Testis (tissue), 3 donors: Measurements from ENCODE around the gene NAB2. TPM values are rescaled to one million over a fixed set of nuclear protein-coding genes. Genes with fewer than 3 reads are reported as not detected.

Source experiments
- DNase-seq: peaks from one replicate; pipeline ENCODE4 v3.0.0-alpha.2; 2019
- H3K27ac ChIP-seq, 2 donors: fragments of 200-600 bp; sonication (generic); one replicate each; pipeline ENCODE4 v1.5.1; 2019
- H3K27me3 ChIP-seq: fragments of 200-600 bp; sonication (generic); one replicate; pipeline ENCODE4 v1.5.1; 2019
- H3K36me3 ChIP-seq: fragments of 200-600 bp; sonication (generic); one replicate; pipeline ENCODE4 v1.5.1; 2017; ENCODE audit warnings: low read depth; ENCODE audit errors: missing control alignments
- H3K4me1 ChIP-seq: fragments of 200-600 bp; sonication (generic); one replicate; pipeline ENCODE4 v1.5.1; 2019
- H3K4me3 ChIP-seq, 2 donors: fragments of 200-600 bp; sonication (generic); one replicate each; pipeline ENCODE4 v1.5.1; 2017 to 2019
- H3K9me3 ChIP-seq: fragments of 200-600 bp; sonication (generic); one replicate; pipeline ENCODE4 v1.5.1; 2017
- CTCF ChIP-seq, 3 experiments: fragments of 450-650 bp in 2 of 3; fragments of 200-600 bp in 1 of 3; sonication (generic) in 1 of 3; IDR thresholded peaks; one replicate each; pipeline ENCODE4 v1.5.1; 2016 to 2019; ENCODE audit warnings: antibody characterized with exemption in 3 of 3, mild to moderate bottlenecking in 2 of 3, moderate library complexity in 1 of 3
- POLR2A ChIP-seq: fragments of 450-650 bp; IDR thresholded peaks from one replicate; pipeline ENCODE4 v1.6.1; 2017; ENCODE audit warnings: antibody characterized with exemption, mild to moderate bottlenecking, moderate library complexity
- WGBS, 2 donors: methylation state at CpG; one replicate each; pipeline ENCODE4 v1.1.5; 2018; 5-methylcytosine and 5-hydroxymethylcytosine counted together
- intact Hi-C: fragments of 100-400 bp; cut with DNase I; formaldehyde crosslinking; loops from one replicate; pipeline ENCODE4 v1.15.1; 2023; ENCODE audit warnings: low total_unique reads
- polyA plus RNA-seq: library from polyadenylated mRNA; stranded (reverse); fragments of 350-450 nt; fragmentation: Illumina TruSeq; extraction: RNeasy Lipid Tissue Mini Kit (QIAGEN cat#74804); gene quantifications from one replicate; pipeline ENCODE4 v1.2.3, GENCODE V29; 2014; ENCODE audit warnings: low read depth, low replicate concordance; ENCODE audit not compliant: insufficient read depth
- total RNA-seq, 2 donors: library from RNA; depleted of rRNA; stranded (reverse); fragments of >200 nt; gene quantifications; one replicate each; pipeline ENCODE4 v1.2.3, GENCODE V29; 2016

The NAB2 gene
- total and polyA plus RNA-seq, 3 donors from 2014 or later = 31.4 to 59.5 (median 45.7) TPM

DNA sequence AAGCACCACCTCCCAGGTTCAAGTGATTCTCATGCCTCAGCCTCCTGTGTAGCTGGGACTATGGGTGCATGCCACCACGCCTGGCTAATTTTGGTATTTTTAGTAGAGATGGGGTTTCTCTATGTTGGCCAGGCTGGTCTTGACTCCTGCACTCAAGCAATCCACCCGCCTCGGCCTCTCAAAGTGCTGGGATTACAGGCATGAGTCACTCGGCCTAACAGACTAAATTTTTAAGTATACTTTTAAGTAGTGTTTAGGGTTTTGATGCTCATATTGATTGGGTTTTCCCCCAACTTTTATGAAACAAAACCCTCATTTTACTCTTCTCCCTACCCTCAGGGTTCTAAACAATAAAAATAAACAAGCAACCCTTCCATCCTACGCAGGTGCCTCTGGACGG lies 44.4 kb upstream of the NAB2 start:
- no peaks in the 10 kb centered on the region for H3K4me1 ChIP-seq
- intact Hi-C loops = no loop called here
- no peaks in the 10 kb centered on the region for H3K27me3 ChIP-seq
- H3K4me3 ChIP-seq = no peak overlapping the region
- H3K36me3 ChIP-seq = no peaks in the 10 kb centered on the region
- 89 to 95% methylated on average over 6 of the region's 6 CpGs for WGBS, 2 donors
- TF ChIP-seq CTCF (IDR thresholded peaks at IDR 0.05) = no peak
- no peak for TF ChIP-seq POLR2A
- no peaks in the 10 kb centered on the region for H3K9me3 ChIP-seq
- no peak overlapping the region for H3K27ac ChIP-seq
- DNase-seq = no peak

DNA sequence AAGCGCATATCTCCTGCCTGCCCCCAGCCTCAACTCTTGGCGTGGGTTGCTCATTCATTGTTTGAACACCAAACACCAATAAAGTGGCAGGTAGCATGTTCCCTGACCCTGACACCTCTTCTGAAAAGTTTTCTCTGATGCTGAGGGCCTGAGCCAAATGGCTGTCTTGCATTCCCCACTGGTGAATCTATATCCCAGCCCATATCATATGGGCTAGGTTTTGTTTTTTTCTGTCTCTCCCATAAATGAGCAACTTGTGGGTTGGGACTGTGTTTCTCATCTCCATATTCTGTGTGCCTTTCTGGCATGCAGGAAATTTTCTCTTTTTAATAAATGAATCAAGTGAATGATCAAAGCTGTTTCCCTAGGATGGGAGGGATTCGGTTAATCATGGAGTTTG lies 44.0 kb upstream of the NAB2 start:
- Histone ChIP-seq H3K36me3 (no peaks in the 10 kb centered on the region), H3K4me3 (no peak overlapping the region), H3K4me1 (no peaks in the 10 kb centered on the region), H3K27me3 (no peaks in the 10 kb centered on the region), H3K9me3 (no peaks in the 10 kb centered on the region), H3K27ac (no peak overlapping the region)
- WGBS, 2 donors = 95% methylated on average over 3 of the region's 3 CpGs
- no peak for DNase-seq
- TF ChIP-seq CTCF (IDR thresholded peaks at IDR 0.05) (no peak), POLR2A (no peak)
- intact Hi-C loops = no loop called here

- no peak overlapping the region for H3K4me3 ChIP-seq
- 75 to 80% methylated on average over 6 of the region's 6 CpGs for WGBS, 2 donors
- H3K9me3 ChIP-seq = no peaks in the 10 kb centered on the region
- no peaks in the 10 kb centered on the region for H3K4me1 ChIP-seq
- no peak overlapping the region for H3K27ac ChIP-seq
- intact Hi-C loops = no loop called here
- no peak for DNase-seq
- H3K36me3 ChIP-seq = no peaks in the 10 kb centered on the region
- no peaks in the 10 kb centered on the region for H3K27me3 ChIP-seq
- TF ChIP-seq CTCF (IDR thresholded peaks at IDR 0.05) (no peak), POLR2A (no peak)
Measured at GRCh38 chr12:57046086-57046791, 42.7 kb upstream of the NAB2 start.

- Histone ChIP-seq H3K4me1 (no peaks in the 10 kb centered on the region), H3K36me3 (no peaks in the 10 kb centered on the region), H3K4me3 (no peak overlapping the region), H3K9me3 (no peaks in the 10 kb centered on the region), H3K27ac (no peak overlapping the region), H3K27me3 (no peaks in the 10 kb centered on the region)
- WGBS, 2 donors = 75 to 82% methylated on average over 10 of the region's 10 CpGs
- no peak for DNase-seq
- TF ChIP-seq CTCF (IDR thresholded peaks at IDR 0.05) = no peak
- intact Hi-C loops = no loop called here
Measured at GRCh38 chr12:57046947-57047890, 41.7 kb upstream of the NAB2 start.
